B cell (primary cell): ENCODE data around the gene ARHGAP40.

Source experiments
- CTCF ChIP-seq: fragments of 200-600 bp; IDR thresholded peaks from one replicate; pipeline ENCODE4 v1.8.0; 2022; ENCODE audit warnings: antibody characterized with exemption, mild to moderate bottlenecking
- EZH2 ChIP-seq: IDR thresholded peaks from 2 replicates; pipeline ENCODE4 v1.6.1; 2012; ENCODE audit warnings: borderline replicate concordance, low read depth, mild to moderate bottlenecking, moderate library complexity, low read length; ENCODE audit not compliant: insufficient read depth, poor library complexity, severe bottlenecking

- TF ChIP-seq CTCF (no peak), EZH2 (no peak)
Observed at GRCh38 chr20:38589967-38590675, 11.5 kb upstream of the ARHGAP40 start.
